ENCODE measurements around the gene AKNAD1.

Gene AKNAD1

GRCh38 chr1:108862698-108863477 is 6.0 kb upstream of the AKNAD1 start:
- DNase-seq (ENCODE audit: low read depth in 2 of 2): no peak

DNA sequence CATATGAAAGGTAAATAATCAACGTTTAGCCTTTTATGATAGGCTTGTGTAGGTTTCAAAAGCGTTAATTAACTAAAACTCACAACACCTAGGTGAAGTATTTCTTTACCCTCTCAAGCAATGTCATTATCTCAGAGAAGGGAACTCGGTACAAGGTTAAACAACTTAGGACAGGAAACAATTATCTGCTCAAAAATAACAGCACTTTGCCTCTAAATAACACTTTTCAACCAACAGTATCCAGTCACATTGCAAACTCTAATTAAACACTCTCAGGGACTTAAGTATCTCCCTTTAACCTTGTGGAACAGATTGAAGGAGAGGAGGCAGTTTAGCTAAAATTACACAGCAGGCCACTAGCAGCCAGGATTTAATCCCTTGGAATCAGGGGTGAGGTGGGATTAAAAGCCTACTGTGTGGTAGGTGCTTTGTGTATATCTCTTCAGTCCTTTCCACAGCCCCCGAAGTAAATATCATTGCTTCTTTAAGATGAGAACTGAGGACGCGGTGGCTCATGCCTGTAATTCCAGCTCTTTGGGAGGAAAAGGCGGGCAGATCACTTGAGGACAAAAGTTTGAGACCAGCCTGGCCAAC is 5.2 kb upstream of the AKNAD1 start:
- no peak for DNase-seq (ENCODE audit: low read depth in 2 of 2)

- no peak for DNase-seq (ENCODE audit: low read depth in 2 of 2)
Observed at GRCh38 chr1:108861566-108861965, 4.7 kb upstream of the AKNAD1 start.

DNA sequence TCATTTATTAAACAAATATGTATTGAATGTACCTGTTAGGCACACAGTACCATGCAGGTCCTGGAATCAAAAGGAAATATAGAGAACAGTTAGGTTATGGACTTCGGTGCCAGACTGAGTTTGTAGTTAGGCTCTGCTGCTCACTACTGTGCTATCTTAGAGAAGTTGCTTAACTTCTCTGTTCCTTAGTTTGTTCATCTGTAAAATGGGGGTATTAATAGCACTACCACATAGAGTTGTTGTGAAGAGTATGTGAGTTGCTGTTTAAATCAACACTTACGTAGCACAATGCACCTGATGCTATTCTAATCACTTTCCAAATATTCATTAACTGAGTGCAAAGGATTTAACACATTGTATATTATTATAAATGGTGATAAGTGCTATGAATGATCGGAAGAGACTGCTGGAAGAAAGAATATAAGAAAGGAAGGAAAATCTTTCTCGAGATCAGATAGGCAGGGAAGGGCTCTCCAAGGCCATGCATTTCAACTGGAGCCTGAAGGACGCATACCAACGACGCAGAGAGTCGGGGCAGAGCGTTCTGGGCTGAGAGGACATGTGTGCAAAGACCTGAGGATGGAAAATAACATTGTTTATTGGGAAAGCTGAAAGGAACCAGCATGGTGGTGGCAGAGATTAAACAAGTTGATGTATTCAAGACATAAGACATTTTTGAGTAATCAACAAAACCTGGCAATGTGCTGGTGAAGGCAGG is 3.5 kb upstream of the AKNAD1 start:
- DNase-seq (ENCODE audit: low read depth in 2 of 2): no peak

GRCh38 chr1:108858230-108858950 is 1.5 kb upstream of the AKNAD1 start:
- no peak for DNase-seq (ENCODE audit: low read depth in 2 of 2)

DNA sequence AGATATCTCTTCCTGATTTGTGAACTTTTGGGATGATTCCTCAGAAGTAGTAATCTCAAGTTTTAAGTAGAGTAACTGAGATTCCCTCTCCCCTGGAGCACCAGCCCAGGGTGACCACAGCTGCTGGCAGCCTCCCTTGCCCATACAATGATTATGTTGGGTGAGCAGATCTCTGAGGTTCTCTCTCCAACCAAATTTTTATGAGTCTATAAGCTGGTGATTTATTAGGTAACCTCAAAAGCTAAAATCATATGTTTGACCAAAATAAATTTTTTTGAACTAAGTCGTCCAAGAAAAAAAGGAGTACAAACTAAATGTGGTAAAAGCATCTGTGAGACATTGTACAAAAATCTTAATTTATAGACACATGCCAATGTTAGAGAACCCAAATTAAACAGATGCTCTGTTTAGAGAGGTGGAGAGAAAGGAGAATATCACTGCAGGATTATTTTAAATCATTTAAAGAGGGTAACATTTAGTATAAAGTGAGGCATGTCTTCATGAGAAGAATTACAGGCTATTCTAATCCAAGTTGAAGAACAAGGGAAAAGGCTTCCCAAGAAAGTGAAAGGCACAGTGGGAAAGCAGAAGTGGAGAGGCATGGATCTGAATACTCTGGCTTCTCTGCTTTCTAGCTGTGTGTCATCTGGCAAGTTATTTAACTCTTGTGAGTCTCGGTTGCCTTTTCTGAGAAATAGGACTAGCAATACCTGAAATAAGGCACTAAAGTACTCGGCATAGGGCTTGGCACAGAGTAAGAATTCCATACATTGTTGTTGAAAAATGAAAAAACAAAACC is 2.5 kb downstream of the AKNAD1 start:
- DNase-seq (ENCODE audit: low read depth in 2 of 2): no peak

- no peak for DNase-seq (ENCODE audit: low read depth in 2 of 2)
Observed at GRCh38 chr1:108852221-108852975, 4.5 kb downstream of the AKNAD1 start.

- no peak for DNase-seq (ENCODE audit: low read depth in 2 of 2)
Observed at GRCh38 chr1:108851567-108851966, 5.3 kb downstream of the AKNAD1 start.

GRCh38 chr1:108850929-108851328 is 6.0 kb downstream of the AKNAD1 start:
- DNase-seq (ENCODE audit: low read depth in 2 of 2): no peak

DNA sequence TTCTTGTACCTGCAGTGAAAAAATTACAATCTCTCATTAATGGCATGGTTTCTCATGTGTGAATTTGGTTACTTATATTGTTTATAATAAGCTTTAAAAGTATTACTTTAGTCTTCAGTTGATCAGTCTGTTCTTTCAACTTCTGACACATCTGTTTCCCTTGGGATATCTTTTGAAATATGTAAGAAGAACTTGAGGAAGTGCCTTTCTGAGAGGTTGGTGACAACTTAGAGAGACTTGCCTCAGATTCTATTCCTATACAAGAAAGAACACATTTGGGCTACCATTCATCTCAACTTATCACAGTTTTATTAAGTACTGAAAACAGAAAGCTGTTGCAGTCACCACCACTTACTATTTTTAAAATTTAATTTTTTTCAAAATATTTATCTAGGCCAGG is 8.1 kb downstream of the AKNAD1 start:
- no peak for DNase-seq (ENCODE audit: low read depth in 2 of 2)

GRCh38 chr1:108847494-108847893 is 9.4 kb downstream of the AKNAD1 start:
- DNase-seq (ENCODE audit: low read depth in 2 of 2): no peak

GRCh38 chr1:108845991-108846390 is 10.9 kb downstream of the AKNAD1 start:
- no peak for DNase-seq (ENCODE audit: low read depth in 2 of 2)

GRCh38 chr1:108845446-108845845 is 11.4 kb downstream of the AKNAD1 start:
- DNase-seq (ENCODE audit: low read depth in 2 of 2): no peak

GRCh38 chr1:108843390-108844137 is 13.3 kb downstream of the AKNAD1 start:
- no peak for DNase-seq (ENCODE audit: low read depth in 2 of 2)

DNA sequence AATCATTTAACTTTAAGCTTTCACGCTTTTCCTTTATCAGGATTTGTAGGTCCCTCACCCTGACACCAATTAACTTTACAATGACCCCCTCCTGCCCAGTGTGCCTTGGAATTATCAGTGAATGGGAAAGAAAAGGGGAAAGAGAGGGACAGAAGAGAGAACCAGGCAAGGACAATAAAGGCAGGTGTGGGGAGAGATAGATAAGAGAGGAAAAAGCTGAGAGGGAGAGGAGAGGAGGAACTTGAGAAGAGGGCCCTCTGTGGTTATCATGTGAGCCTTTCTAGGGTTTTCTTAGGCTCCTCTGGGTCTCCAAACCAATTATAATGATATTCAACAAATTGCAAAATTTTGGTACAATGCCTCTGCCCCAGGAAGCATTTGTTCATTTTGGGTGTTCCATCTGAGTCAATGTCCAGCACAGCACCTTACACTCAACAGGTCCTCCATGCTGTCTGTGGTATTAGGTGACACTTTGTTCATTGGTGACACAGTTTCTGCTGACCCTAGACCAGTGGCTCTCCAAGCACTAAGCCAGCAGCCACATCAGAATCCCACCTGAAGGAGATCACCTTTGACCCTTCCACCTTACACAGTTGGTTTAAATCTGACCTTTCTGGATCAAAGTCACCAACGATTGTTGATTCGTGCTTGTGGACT is 14.2 kb downstream of the AKNAD1 start:
- no peak for DNase-seq (ENCODE audit: low read depth in 2 of 2)

GRCh38 chr1:108841703-108842102 is 15.2 kb downstream of the AKNAD1 start:
- no peak for DNase-seq (ENCODE audit: low read depth in 2 of 2)

DNA sequence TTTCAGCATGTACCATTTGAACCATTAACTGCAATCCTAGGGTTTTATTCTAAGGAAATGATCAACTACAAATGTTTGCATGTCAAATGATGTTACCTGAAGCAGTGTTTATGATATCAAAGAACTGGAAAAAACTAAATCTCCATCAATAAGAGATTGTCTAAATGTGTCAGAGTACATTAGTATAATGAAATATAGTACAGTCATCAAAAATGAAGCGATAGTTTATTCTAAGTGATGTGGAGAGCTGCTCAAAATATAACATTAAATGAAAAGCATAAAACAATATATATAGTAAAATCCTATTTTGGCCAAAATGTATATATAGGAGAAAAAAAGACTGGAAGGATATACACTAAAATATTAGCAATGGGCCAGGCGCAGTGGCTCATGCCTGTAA is 24.0 kb downstream of the AKNAD1 start:
- DNase-seq (ENCODE audit: low read depth in 2 of 2): no peak

- DNase-seq (ENCODE audit: low read depth in 2 of 2): no peak
Observed at GRCh38 chr1:108831225-108831624, 25.7 kb downstream of the AKNAD1 start.

All from stimulated activated CD4-positive, alpha-beta T cell treated with anti-CD3 and anti-CD28 coated beads, Interleukin-1b, Interleukin-23, amount 100 ng/mL, for 4 hours (primary cell).